ENCODE results near the gene MYL12A. TPM values are rescaled to one million over a fixed set of nuclear protein-coding genes. Genes with fewer than 3 reads are reported as not detected.
"Not testable (repeated sequence)": the region's sequence is repeated elsewhere in the genome, so short reads cannot be mapped to it uniquely, and the experiment has no call there.

MYL12A gene
- total RNA-seq, 1 donor from 2014 or later: 760 TPM

DNA sequence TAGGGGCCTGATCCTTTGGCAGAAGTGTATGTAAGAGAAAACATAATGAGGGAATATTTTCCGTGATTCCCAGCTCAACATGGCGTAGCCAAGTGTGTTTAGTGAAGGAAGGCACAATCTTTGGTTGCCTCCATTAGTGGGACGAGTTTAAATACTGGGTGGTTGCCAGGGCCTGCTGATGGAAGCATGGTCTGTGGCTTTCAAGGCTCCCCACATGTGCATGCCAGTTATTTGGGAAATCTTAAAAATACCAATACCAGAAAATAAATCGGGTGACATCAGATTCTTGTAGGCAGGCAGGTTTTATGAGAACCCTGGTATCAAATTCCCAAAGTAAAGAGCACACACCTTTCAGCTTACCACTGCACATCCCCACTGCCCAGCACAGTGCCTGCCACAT, 7.1 kb downstream of the MYL12A start:
- DNase-seq (ENCODE audit: low read depth): peak; percentile 68

GRCh38 chr18:3255611-3256165, 8.1 kb downstream of the MYL12A start:
- DNase-seq (ENCODE audit: low read depth): no peak

DNA sequence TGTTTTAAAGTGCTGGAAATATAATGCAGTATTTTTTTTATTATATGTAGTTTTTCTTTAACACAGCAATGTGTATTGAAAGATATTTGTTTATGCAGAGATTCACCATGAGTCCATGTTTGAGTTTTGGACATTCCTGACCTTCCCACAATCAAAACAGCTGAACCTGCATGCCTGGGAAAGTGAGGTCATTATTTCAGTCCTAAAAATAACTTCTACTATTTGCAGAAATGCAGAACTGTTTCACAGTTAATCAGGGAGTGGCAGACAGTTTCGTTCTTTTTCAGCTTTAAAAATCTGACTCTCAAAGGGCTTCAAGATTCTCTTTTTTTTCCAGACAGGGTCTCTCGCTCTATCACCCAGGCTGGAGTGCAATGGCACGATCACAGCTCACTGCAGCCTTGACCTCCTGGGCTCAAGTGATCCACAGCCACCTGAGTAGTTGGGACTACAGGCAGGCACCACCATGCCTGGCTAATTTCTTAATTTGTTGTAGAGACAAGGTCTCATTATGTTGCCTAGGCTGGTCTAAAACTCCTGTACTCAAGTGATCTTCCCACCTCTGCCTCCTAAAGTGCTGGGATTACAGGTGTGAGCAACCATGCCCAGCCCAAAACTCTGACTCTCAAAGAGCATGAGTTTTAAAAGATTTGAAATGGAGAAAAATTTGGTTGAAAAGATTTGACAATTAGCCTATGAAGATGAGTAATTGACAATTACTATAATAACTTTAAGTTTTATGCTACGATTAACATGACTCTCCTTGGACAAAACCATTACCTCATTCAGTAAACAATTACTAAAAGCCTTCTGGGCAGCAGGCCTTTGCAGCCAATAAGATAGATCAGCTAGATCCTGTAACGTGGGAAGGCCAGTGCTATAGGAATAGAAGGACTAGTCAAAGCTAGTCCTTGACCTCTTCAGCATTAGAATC, 9.4 kb downstream of the MYL12A start:
- DNase-seq (ENCODE audit: low read depth): peak; percentile 90

GRCh38 chr18:3257627-3258120, 10.1 kb downstream of the MYL12A start:
- no peak for DNase-seq (ENCODE audit: low read depth)

- DNase-seq (ENCODE audit: low read depth): no peak
These were observed 13.4 kb downstream of the MYL12A start for GRCh38 chr18:3260995-3261372.

DNA sequence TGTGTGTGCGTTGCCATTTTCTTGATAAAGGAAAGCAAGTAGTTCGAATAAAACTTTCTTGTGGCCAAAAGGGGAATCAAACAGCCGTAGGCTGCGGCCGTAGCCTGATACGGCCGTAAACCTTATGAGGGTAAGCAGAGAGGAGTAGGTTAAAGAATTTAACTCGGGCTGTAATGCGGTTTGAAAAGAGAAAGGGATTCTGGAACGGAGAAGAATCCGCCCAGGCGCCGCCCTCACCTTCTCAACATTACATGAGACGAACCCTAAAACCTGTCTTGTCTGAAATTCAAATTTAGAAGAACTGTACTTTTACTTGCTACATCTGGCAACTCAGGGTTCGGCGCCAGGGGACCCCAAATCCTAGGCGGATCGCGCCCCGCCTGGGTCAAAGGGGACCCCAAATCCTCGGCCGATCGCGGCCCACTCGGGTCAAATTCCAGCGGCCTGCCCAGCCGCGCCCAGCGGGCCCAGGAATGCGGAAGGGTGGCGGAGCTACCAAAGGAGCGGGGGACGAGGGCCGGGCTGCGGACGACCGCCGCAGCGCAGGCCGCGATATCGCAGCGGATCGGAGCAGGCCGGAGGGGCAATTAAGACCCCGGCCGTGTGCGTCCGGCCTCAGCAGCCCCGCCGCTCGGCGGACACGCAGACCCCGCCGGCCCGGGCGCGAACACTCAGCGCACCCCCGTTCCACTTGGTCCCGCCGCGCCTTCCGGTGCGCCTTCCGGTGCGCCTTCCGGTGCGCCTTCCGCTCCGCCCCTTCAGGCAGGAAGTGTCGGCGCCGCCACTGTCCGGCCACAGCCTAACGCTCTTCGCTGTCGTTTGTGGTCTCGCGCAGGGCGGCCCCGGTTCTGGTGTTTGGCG, 14.0 kb downstream of the MYL12A start, which contains the start of gene MYL12B:
Gene MYL12B (plus strand): TSS at position 761 of the 861 bp plus-strand sequence. CDS start 10,766 bp downstream, outside the sequence.
- peak; percentile 89 for DNase-seq (ENCODE audit: low read depth)

- DNase-seq (ENCODE audit: low read depth): no peak
These were observed 14.9 kb downstream of the MYL12A start for GRCh38 chr18:3262234-3263131.

DNA sequence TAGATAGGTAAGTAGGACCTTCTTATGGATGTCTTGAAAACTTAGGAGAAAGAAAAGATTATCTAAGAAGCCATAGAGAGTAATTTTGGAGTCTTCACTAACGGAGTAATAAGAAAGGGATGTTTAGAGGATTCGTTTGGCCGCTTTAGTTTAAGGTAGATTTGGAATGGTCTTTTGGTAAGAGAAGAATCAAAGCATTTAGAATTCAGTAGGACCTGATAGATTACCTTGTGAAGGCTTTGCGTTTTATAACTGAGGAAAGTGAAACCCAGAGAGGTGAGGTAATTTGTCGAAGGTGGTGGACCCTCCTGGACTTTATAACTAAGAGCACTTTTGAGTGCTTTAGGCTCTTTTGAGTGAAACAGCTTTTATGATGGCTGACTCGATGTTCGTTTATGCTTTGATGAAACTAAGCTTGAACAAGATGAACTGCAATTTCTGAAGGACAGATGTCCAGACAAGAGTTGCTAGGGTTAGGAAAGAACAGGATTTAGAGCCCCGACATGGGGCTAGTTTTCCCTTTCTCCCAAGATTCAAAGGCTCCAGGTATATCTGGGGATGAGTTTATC, 15.6 kb downstream of the MYL12A start:
- no peak for DNase-seq (ENCODE audit: low read depth)

GRCh38 chr18:3264362-3264761, 16.8 kb downstream of the MYL12A start:
- DNase-seq (ENCODE audit: low read depth): no peak

- no peak for DNase-seq (ENCODE audit: low read depth)
These were observed 18.0 kb downstream of the MYL12A start for GRCh38 chr18:3265564-3266033.

GRCh38 chr18:3266062-3266608, 18.5 kb downstream of the MYL12A start:
- no peak for DNase-seq (ENCODE audit: low read depth)

GRCh38 chr18:3268306-3268705, 20.7 kb downstream of the MYL12A start:
- DNase-seq (ENCODE audit: low read depth): no peak

GRCh38 chr18:3269241-3269913, 21.8 kb downstream of the MYL12A start:
- no peak for DNase-seq (ENCODE audit: low read depth)

DNA sequence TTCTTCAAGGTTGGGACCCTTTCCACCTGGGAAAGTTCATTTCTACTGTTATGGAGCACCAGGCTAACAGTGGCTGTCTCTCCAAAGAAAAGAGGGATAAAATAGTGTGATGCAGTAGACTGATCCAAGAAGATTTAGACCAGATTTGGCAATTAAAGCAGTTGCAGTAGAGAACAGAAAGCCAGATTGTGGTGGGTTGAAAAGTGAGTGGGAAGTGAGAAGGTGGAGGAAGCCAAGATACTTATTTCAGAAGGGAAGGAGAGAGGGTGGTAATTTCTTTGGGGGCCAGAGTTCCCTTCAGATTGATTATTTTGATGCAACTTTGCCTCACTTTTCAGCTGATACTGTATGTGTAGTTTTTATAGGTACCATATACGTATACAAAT, 22.3 kb downstream of the MYL12A start:
- DNase-seq (ENCODE audit: low read depth): no peak

- DNase-seq (ENCODE audit: low read depth): no peak
These were observed 25.4 kb downstream of the MYL12A start for GRCh38 chr18:3273042-3273441.

DNA sequence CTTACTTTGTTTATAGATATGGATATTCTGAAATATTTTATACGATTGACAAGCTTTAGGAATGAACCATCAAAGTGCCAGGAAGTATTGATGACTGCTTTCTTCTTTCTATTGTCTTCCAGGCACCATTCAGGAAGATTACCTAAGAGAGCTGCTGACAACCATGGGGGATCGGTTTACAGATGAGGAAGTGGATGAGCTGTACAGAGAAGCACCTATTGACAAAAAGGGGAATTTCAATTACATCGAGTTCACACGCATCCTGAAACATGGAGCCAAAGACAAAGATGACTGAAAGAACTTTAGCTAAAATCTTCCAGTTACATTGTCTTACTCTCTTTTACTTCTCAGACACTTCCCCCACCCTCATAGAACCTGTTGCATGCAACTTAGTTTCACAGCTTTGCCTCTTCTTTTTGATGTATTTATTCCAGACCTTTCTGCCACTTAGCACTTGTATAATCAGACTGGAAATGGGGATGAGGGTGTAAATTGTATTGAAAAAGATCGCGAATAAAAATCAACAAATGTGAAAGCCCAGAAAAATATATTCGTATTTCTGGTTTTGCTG, 30.1 kb downstream of the MYL12A start:
- DNase-seq (ENCODE audit: low read depth): not testable (repeated sequence)

DNA sequence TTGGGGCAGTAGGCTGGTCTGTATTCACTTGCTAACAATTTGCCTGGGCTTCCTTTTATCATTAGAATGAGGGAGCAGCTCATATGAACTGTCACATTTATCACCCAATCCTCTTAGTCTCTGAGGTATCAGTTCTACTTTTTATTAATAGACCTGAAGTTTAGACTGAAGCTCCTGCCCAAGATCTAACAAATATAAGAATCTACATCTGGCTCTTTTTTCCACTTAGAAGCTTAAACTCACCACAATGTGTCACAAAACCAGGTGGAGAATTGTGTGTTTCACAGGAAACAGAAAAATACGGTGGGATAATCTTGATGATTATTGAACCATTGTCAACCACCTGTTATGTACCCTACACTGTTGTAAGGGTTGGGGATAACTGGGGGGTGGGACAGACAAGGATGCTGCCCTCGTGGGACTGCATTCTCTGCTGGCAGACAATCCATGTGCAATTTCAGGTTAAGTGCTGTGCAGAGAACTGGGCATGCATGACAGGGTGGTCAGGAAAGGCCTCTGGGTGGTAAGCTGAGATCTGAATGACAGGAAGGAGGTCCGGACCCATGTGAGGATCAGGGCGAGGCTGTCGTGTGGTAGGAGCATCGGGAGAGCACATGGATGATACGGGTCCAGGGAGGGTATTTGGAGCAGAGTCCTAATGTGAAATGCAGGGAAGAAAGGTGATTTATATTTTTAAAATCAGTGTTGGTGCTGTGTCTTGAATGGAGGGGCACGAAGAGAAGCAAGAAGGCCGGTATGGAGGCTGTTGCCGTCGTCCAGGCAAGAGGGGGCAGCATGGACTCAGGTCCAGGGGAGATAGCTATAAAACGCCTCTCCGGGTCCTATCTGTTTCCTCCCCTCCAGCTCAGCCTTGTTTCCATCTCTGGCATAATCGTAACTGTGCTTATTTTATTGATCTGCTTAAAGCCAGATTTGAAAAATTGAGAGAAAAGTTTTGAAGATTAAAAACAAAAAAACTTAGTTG, 31.9 kb downstream of the MYL12A start:
- DNase-seq (ENCODE audit: low read depth): no peak

Data from myocyte (in vitro differentiated cells).